ENCODE results near the gene ARHGEF1. TPM values are rescaled to one million over a fixed set of nuclear protein-coding genes. Genes with fewer than 3 reads are reported as not detected.

Gene ARHGEF1
- total RNA-seq, 1 donor from 2014 or later, result 10.9 TPM

GRCh38 chr19:41923045-41923788 lies 40.2 kb downstream of the ARHGEF1 start:
- Histone ChIP-seq H3K27me3 (peaks cover 98% of the 10 kb centered on the region), H3K79me2 (ENCODE audit: low read depth) (no peaks in the 10 kb centered on the region), H3K9ac (no peak overlapping the region), H3K4me3 (no peak overlapping the region), H3F3A (ENCODE audit: low read depth) (peaks cover 30% of the 10 kb centered on the region), H4K20me1 (ENCODE audit: low read depth) (peaks cover 17% of the 10 kb centered on the region), H3K4me2 (no peak overlapping the region), H2AFZ (replicated peaks) (no peak overlapping the region), H3K4me1 (no peaks in the 10 kb centered on the region), H3K36me3 (no peaks in the 10 kb centered on the region), H3K9me3 (ENCODE audit: low read depth) (no peaks in the 10 kb centered on the region), H3K27ac (no peak overlapping the region)
- Mint-ChIP-seq H3K4me1 (peaks cover 7% of the 10 kb centered on the region), H3K9me3 (peaks cover 2% of the 10 kb centered on the region), H3K4me3 (peak overlapping the region; percentile 22), H3K27ac (no peak overlapping the region), H3K36me3 (no peaks in the 10 kb centered on the region), H3K27me3 (ENCODE audit: insufficient read depth, low read depth) (peaks cover 18% of the 10 kb centered on the region)
- TF ChIP-seq CTCF (IDR thresholded peaks at IDR 0.05) (no peak), EZH2 (IDR thresholded peaks at IDR 0.05) (no peak), EZH2phosphoT487 (IDR thresholded peaks at IDR 0.05) (no peak)
- DNase-seq (ENCODE audit: low spot score), result no peak

GRCh38 chr19:41924151-41925145 lies 41.5 kb downstream of the ARHGEF1 start:
- DNase-seq (ENCODE audit: low spot score), result no peak
- H3K27me3 Mint-ChIP-seq (ENCODE audit: insufficient read depth, low read depth), result peaks cover 25% of the 10 kb centered on the region
- Histone ChIP-seq H3K79me2 (ENCODE audit: low read depth) (no peaks in the 10 kb centered on the region), H3F3A (ENCODE audit: low read depth) (peaks cover 30% of the 10 kb centered on the region), H3K4me2 (no peak overlapping the region), H3K27me3 (peaks cover 98% of the 10 kb centered on the region), H3K9ac (no peak overlapping the region), H3K27ac (no peak overlapping the region), H3K36me3 (no peaks in the 10 kb centered on the region), H4K20me1 (ENCODE audit: low read depth) (peaks cover 18% of the 10 kb centered on the region), H3K4me1 (peaks cover 5% of the 10 kb centered on the region), H3K4me3 (no peak overlapping the region), H2AFZ (replicated peaks) (no peak overlapping the region), H3K9me3 (ENCODE audit: low read depth) (no peaks in the 10 kb centered on the region)
- no peaks in the 10 kb centered on the region for H3K36me3 Mint-ChIP-seq
- peaks cover 2% of the 10 kb centered on the region for H3K9me3 Mint-ChIP-seq
- H3K4me3 Mint-ChIP-seq, result no peak overlapping the region
- no peak for TF ChIP-seq CTCF (IDR thresholded peaks at IDR 0.05)
- TF ChIP-seq EZH2 (IDR thresholded peaks at IDR 0.05), result peak; percentile 44
- H3K27ac Mint-ChIP-seq, result no peak overlapping the region
- H3K4me1 Mint-ChIP-seq, result peaks cover 14% of the 10 kb centered on the region

- Histone ChIP-seq H3K9me3 (ENCODE audit: low read depth) (no peaks in the 10 kb centered on the region), H2AFZ (replicated peaks) (no peak overlapping the region), H3K27me3 (peaks cover 98% of the 10 kb centered on the region), H3K79me2 (ENCODE audit: low read depth) (no peaks in the 10 kb centered on the region), H4K20me1 (ENCODE audit: low read depth) (peaks cover 28% of the 10 kb centered on the region), H3K4me1 (peaks cover 5% of the 10 kb centered on the region), H3K4me3 (no peak overlapping the region), H3K36me3 (no peaks in the 10 kb centered on the region), H3K4me2 (no peak overlapping the region), H3K27ac (no peak overlapping the region), H3F3A (ENCODE audit: low read depth) (peaks cover 32% of the 10 kb centered on the region), H3K9ac (no peak overlapping the region)
- DNase-seq (ENCODE audit: low spot score), result no peak
- TF ChIP-seq EZH2 (IDR thresholded peaks at IDR 0.05) (no peak), EZH2phosphoT487 (IDR thresholded peaks at IDR 0.05) (no peak), CTCF (IDR thresholded peaks at IDR 0.05) (no peak)
- Mint-ChIP-seq H3K27ac (no peak overlapping the region), H3K4me3 (no peak overlapping the region), H3K27me3 (ENCODE audit: insufficient read depth, low read depth) (peaks cover 35% of the 10 kb centered on the region), H3K4me1 (peaks cover 14% of the 10 kb centered on the region), H3K9me3 (peaks cover 2% of the 10 kb centered on the region), H3K36me3 (no peaks in the 10 kb centered on the region)
These were observed 42.4 kb downstream of the ARHGEF1 start for GRCh38 chr19:41925208-41926003.

Data from neural progenitor cell (in vitro differentiated cells).